A673 (cell line): ENCODE measurements around the gene FBXW5. TPM values are rescaled to one million over a fixed set of nuclear protein-coding genes. Genes with fewer than 3 reads are reported as not detected.

Experiments
- BruUV-seq: library from RNA; stranded (reverse); fragments of 400-500 nt; replicated peaks from 2 replicates; lab custom pipeline; 2021; lab: Mats Ljungman, UMichigan
- CTCF ChIA-PET: fragments of 300-600 bp; sonication (Branson Sonifier 250); formaldehyde crosslinking; loops from one replicate; lab custom pipeline; 2022; ENCODE audit warnings: antibody characterized with exemption; lab: Charles Lee
- POLR2A ChIA-PET: fragments of 300-600 bp; sonication (Branson Sonifier 250); formaldehyde crosslinking; loops from one replicate; lab custom pipeline; 2022; ENCODE audit warnings: antibody characterized with exemption; ENCODE audit not compliant: low non-redundant PET; lab: Charles Lee
- DNase-seq: peaks from one replicate; pipeline ENCODE4 v3.0.0-alpha.2; 2015; ENCODE audit warnings: low spot score
- H3K27ac ChIP-seq: fragments of 200-600 bp; sonication (generic); 2 replicates; pipeline ENCODE4 v1.5.1; 2016; ENCODE audit warnings: mixed run types, low read depth, mild to moderate bottlenecking, mixed read lengths, antibody characterized with exemption, low read length; ENCODE audit not compliant: poor library complexity, severe bottlenecking
- H3K27me3 ChIP-seq: fragments of 200-600 bp; sonication (generic); replicated peaks from 2 replicates; pipeline ENCODE4 v1.6.1; 2017; ENCODE audit warnings: mixed run types, low read depth, mild to moderate bottlenecking, mixed read lengths, antibody characterized with exemption, low read length; ENCODE audit not compliant: insufficient read depth, poor library complexity
- H3K36me3 ChIP-seq: fragments of 200-600 bp; sonication (generic); 2 replicates; pipeline ENCODE4 v1.6.1; 2016; ENCODE audit warnings: mixed run types, mild to moderate bottlenecking, mixed read lengths, antibody characterized with exemption, low read length; ENCODE audit not compliant: insufficient read depth, poor library complexity, severe bottlenecking
- H3K4me1 ChIP-seq: fragments of 200-600 bp; sonication (generic); 2 replicates; pipeline ENCODE4 v1.6.1; 2017; ENCODE audit warnings: mixed run types, mild to moderate bottlenecking, mixed read lengths, antibody characterized with exemption, low read length; ENCODE audit not compliant: insufficient read depth, poor library complexity, severe bottlenecking
- H3K4me3 ChIP-seq: fragments of 200-600 bp; sonication (generic); 2 replicates; pipeline ENCODE4 v1.5.1; 2016; ENCODE audit warnings: low read depth, mixed run types, mild to moderate bottlenecking, mixed read lengths, low read length; ENCODE audit not compliant: poor library complexity, severe bottlenecking
- H3K9me3 ChIP-seq: fragments of 200-600 bp; sonication (generic); 2 replicates; pipeline ENCODE4 v1.6.1; 2016; ENCODE audit warnings: mixed run types, low read depth, mild to moderate bottlenecking, mixed read lengths, antibody characterized with exemption, low read length; ENCODE audit not compliant: poor library complexity, severe bottlenecking
- CTCF ChIP-seq: fragments of 300-800, 200-600 bp; sonication (generic); conservative IDR thresholded peaks from 2 replicates; pipeline ENCODE4 v1.5.1; 2017; ENCODE audit warnings: low read depth, mild to moderate bottlenecking, antibody characterized with exemption, low read length, moderate library complexity, mixed read lengths
- EZH2 ChIP-seq: fragments of 200-600 bp; sonication (generic); IDR thresholded peaks from 2 replicates; pipeline ENCODE4 v1.6.1; 2017; ENCODE audit warnings: borderline replicate concordance, low read depth, mild to moderate bottlenecking, mixed read lengths, antibody characterized with exemption, low read length; ENCODE audit not compliant: poor library complexity, severe bottlenecking
- intact Hi-C: fragments of 100-400 bp; cut with micrococcal nuclease; formaldehyde crosslinking; loops from one replicate; pipeline ENCODE4 v1.10.0; 2022; ENCODE audit not compliant: unreplicated experiment
- total RNA-seq: library from RNA; stranded (reverse); gene quantifications from 2 replicates; pipeline ENCODE4 v1.2.3, GENCODE V29; 2021

FBXW5 gene
- total RNA-seq, 1 experiment from 2014 or later = 81.8 TPM

GRCh38 chr9:136983656-136984314 lies 39.2 kb upstream of the FBXW5 start:
- no peaks in the 10 kb centered on the region for H3K9me3 ChIP-seq
- POLR2A ChIA-PET = no interaction called here
- CTCF ChIA-PET = no interaction called here
- no TSS peak for BruUV-seq
- no peak for DNase-seq
- no peaks in the 10 kb centered on the region for H3K36me3 ChIP-seq
- no peak overlapping the region for H3K4me3 ChIP-seq
- no peak overlapping the region for H3K27ac ChIP-seq
- intact Hi-C loops = no loop called here
- TF ChIP-seq CTCF (no peak), EZH2 (no peak)
- H3K4me1 ChIP-seq = no peaks in the 10 kb centered on the region
- no peaks in the 10 kb centered on the region for H3K27me3 ChIP-seq

GRCh38 chr9:136983167-136983566 lies 38.6 kb upstream of the FBXW5 start:
- CTCF ChIA-PET = no interaction called here
- no peak for DNase-seq
- Histone ChIP-seq H3K4me3 (no peak overlapping the region), H3K4me1 (no peaks in the 10 kb centered on the region), H3K27ac (no peak overlapping the region), H3K9me3 (no peaks in the 10 kb centered on the region), H3K27me3 (no peaks in the 10 kb centered on the region), H3K36me3 (no peaks in the 10 kb centered on the region)
- intact Hi-C loops = no loop called here
- BruUV-seq = no TSS peak
- TF ChIP-seq CTCF = no peak
- TF ChIP-seq EZH2 = no peak
- POLR2A ChIA-PET = no interaction called here

- no peaks in the 10 kb centered on the region for H3K27me3 ChIP-seq
- no peaks in the 10 kb centered on the region for H3K4me1 ChIP-seq
- DNase-seq = no peak
- H3K36me3 ChIP-seq = no peaks in the 10 kb centered on the region
- intact Hi-C loops = no loop called here
- TF ChIP-seq EZH2 = no peak
- no peak for TF ChIP-seq CTCF
- H3K4me3 ChIP-seq = no peak within 1 kb of the TSS
- ChIA-PET CTCF (no interaction called here), POLR2A (no interaction called here)
- H3K9me3 ChIP-seq = no peaks in the 10 kb centered on the region
- no peak within 1 kb of the TSS for H3K27ac ChIP-seq
- BruUV-seq = no TSS peak
These were observed 37.9 kb upstream of the FBXW5 start, which contains the start of gene LCNL1 for GRCh38 chr9:136982232-136983051. LCNL1 (plus strand) TSS chr9:136982993; CDS start chr9:136983587, 594 bp downstream.
